ENCODE results near the gene GRM8. TPM values are rescaled to one million over a fixed set of nuclear protein-coding genes. Genes with fewer than 3 reads are reported as not detected.

Gene GRM8
- total RNA-seq, 1 experiment from 2014 or later = 1.8 TPM

DNA sequence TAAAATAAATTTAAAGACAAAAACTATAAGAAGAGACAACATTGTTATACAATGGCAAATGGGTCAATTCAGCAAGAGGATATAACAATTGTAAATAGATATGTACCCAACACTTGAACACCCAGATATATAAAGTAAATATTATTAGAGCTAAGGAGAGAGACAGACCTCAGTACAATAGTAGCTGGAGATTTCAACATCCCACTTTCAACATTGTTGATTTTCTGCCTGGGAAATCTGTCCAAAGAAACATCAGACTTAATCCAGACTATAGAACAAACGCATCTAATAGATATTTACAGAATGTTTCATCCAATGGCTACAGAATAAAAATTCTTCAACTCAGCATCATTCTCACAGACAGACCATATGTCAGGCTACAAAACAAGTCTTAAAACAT lies 256.1 kb downstream of the GRM8 start:
- no peak overlapping the region for H3K9ac ChIP-seq (ENCODE audit: extremely low read depth, insufficient read length, low read length)
- H3K79me1 ChIP-seq (ENCODE audit: insufficient read depth, low read depth, low read length, poor library complexity, severe bottlenecking) = no peaks in the 10 kb centered on the region
- no peak overlapping the region for H4K8ac ChIP-seq (replicated peaks; ENCODE audit: insufficient read length, low read depth, low read length)
- no peaks in the 10 kb centered on the region for H3K9me3 Mint-ChIP-seq
- no peak overlapping the region for H2BK15ac ChIP-seq (ENCODE audit: low read depth, low read length)
- peaks cover 2% of the 10 kb centered on the region; the same call in 1 of the 2 replicates for H3K27me3 Mint-ChIP-seq (ENCODE audit: low read depth)
- H3K27ac ChIP-seq (ENCODE audit: insufficient read length, low read depth, low read length) = no peak overlapping the region
- DNase-seq = no peak
- H2BK5ac ChIP-seq (ENCODE audit: insufficient read length, low read length) = no peak overlapping the region
- no peaks in the 10 kb centered on the region for H3K79me2 ChIP-seq (ENCODE audit: insufficient read depth, low read length)
- WGBS (ENCODE audit: extremely low coverage, insufficient read length, low lambda C conversion rate) = no CpG with 5 or more reads among the region's 1 CpG
- no peak overlapping the region for H3T11ph ChIP-seq (ENCODE audit: low read length)
- no peak overlapping the region for H2BK120ac ChIP-seq (ENCODE audit: low read depth, low read length, poor library complexity, severe bottlenecking)
- H3K4me3 Mint-ChIP-seq = no peak overlapping the region
- no peak overlapping the region for H3K4me2 ChIP-seq (ENCODE audit: insufficient read depth, insufficient read length, low read length)
- TF ChIP-seq CTCF (conservative IDR thresholded peaks at IDR 0.05) = no peak
- no peak overlapping the region for H3K23ac ChIP-seq (ENCODE audit: insufficient read length, low read depth, low read length)
- H3K18ac ChIP-seq (ENCODE audit: insufficient read length, low read depth, low read length) = no peak overlapping the region
- H2AFZ ChIP-seq (ENCODE audit: low read length) = no peak overlapping the region
- no peaks in the 10 kb centered on the region for H3K36me3 Mint-ChIP-seq (ENCODE audit: insufficient read depth in 1 of 3, low read depth in 3 of 3)
- no peak overlapping the region for H3K27ac Mint-ChIP-seq
- H3K4ac ChIP-seq (ENCODE audit: low read depth, low read length) = no peak overlapping the region
- H3K9me3 ChIP-seq (ENCODE audit: control insufficient read depth, low read depth, low read length) = no peaks in the 10 kb centered on the region
- H3K56ac ChIP-seq (ENCODE audit: insufficient read length, low read depth, low read length) = no peak overlapping the region
- no peak overlapping the region for H4K91ac ChIP-seq (ENCODE audit: insufficient read length, low read depth, low read length)
- H4K5ac ChIP-seq (ENCODE audit: insufficient read length, low read depth, low read length) = no peak overlapping the region
- H3K14ac ChIP-seq (ENCODE audit: insufficient read depth, low read length) = no peak overlapping the region
- H3K27me3 ChIP-seq (ENCODE audit: insufficient read depth, low read length) = no peaks in the 10 kb centered on the region
- no peaks in the 10 kb centered on the region for H4K20me1 ChIP-seq (ENCODE audit: control insufficient read depth, insufficient read depth, insufficient read length)
- no peaks in the 10 kb centered on the region for H3K23me2 ChIP-seq (ENCODE audit: insufficient read length, low read depth, low read length, poor library complexity, severe bottlenecking)
- H3K4me1 ChIP-seq (ENCODE audit: insufficient read depth, low read length) = no peaks in the 10 kb centered on the region
- no peak overlapping the region for H2AK5ac ChIP-seq (ENCODE audit: insufficient read length, low read length)
- H2BK20ac ChIP-seq (ENCODE audit: low read depth, low read length, poor library complexity, severe bottlenecking) = no peak overlapping the region
- no peaks in the 10 kb centered on the region for H3K4me1 Mint-ChIP-seq
- H2BK12ac ChIP-seq (ENCODE audit: insufficient read length, low read depth, low read length) = no peak overlapping the region

Measured in H9 (cell line).